D721Med (cell line): ENCODE data around the gene DLEC1.

Experiments
- DNase-seq: peaks from one replicate; pipeline ENCODE4 v3.0.0; 2011; ENCODE audit warnings: low spot score; ENCODE audit not compliant: insufficient read length
- FAIRE-seq: peaks from 2 replicates; lab custom pipeline; 2011; peaks lifted over from hg19 to GRCh38; lab: Jason Lieb, UNC
- TF ChIP-seq, protein P1 (sequence below): IDR thresholded peaks from 2 replicates; pipeline ENCODE4 v1.5.1; 2012; ENCODE audit warnings: mild to moderate bottlenecking, control low read depth; ENCODE audit not compliant: insufficient read depth; ENCODE audit errors: missing control alignments

Gene DLEC1, protein sequence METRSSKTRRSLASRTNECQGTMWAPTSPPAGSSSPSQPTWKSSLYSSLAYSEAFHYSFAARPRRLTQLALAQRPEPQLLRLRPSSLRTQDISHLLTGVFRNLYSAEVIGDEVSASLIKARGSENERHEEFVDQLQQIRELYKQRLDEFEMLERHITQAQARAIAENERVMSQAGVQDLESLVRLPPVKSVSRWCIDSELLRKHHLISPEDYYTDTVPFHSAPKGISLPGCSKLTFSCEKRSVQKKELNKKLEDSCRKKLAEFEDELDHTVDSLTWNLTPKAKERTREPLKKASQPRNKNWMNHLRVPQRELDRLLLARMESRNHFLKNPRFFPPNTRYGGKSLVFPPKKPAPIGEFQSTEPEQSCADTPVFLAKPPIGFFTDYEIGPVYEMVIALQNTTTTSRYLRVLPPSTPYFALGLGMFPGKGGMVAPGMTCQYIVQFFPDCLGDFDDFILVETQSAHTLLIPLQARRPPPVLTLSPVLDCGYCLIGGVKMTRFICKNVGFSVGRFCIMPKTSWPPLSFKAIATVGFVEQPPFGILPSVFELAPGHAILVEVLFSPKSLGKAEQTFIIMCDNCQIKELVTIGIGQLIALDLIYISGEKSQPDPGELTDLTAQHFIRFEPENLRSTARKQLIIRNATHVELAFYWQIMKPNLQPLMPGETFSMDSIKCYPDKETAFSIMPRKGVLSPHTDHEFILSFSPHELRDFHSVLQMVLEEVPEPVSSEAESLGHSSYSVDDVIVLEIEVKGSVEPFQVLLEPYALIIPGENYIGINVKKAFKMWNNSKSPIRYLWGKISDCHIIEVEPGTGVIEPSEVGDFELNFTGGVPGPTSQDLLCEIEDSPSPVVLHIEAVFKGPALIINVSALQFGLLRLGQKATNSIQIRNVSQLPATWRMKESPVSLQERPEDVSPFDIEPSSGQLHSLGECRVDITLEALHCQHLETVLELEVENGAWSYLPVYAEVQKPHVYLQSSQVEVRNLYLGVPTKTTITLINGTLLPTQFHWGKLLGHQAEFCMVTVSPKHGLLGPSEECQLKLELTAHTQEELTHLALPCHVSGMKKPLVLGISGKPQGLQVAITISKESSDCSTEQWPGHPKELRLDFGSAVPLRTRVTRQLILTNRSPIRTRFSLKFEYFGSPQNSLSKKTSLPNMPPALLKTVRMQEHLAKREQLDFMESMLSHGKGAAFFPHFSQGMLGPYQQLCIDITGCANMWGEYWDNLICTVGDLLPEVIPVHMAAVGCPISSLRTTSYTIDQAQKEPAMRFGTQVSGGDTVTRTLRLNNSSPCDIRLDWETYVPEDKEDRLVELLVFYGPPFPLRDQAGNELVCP (N-terminal part only)

DNA sequence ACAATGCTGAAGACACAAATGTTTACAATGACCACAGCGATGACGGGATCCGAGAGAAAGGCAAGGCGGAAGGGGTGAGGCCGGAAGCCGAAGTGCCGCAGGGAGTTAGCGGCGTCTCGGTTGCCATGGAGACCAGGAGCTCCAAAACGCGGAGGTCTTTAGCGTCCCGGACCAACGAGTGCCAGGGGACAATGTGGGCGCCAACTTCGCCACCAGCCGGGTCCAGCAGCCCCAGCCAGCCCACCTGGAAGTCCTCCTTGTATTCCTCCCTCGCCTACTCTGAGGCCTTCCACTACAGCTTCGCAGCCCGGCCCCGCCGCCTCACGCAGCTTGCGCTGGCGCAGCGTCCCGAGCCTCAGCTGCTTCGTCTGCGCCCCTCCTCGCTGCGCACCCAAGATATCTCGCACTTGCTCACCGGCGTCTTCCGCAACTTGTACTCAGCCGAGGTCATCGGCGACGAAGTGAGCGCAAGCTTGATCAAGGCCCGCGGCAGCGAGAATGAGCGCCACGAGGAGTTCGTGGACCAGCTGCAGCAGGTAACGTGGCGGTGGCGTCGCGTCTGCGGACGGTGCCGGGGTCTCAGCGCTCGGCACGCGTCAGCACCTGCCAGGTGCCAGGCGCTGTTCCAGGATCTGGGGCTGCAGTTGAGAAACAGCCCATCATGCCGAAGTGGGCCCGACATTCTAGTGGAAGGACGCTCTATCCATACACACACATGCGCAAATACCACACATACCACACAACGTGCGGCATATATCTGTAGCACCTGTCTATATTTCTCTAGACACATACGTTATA lies at the start of gene DLEC1:
DLEC1 (plus strand) TSS at position 108 of the 798 bp plus-strand sequence; CDS start at position 126, 18 bp downstream.
- TF ChIP-seq, protein P1, sequence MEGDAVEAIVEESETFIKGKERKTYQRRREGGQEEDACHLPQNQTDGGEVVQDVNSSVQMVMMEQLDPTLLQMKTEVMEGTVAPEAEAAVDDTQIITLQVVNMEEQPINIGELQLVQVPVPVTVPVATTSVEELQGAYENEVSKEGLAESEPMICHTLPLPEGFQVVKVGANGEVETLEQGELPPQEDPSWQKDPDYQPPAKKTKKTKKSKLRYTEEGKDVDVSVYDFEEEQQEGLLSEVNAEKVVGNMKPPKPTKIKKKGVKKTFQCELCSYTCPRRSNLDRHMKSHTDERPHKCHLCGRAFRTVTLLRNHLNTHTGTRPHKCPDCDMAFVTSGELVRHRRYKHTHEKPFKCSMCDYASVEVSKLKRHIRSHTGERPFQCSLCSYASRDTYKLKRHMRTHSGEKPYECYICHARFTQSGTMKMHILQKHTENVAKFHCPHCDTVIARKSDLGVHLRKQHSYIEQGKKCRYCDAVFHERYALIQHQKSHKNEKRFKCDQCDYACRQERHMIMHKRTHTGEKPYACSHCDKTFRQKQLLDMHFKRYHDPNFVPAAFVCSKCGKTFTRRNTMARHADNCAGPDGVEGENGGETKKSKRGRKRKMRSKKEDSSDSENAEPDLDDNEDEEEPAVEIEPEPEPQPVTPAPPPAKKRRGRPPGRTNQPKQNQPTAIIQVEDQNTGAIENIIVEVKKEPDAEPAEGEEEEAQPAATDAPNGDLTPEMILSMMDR, result no peak
- no peak for DNase-seq
- FAIRE-seq, result no peak

DNA sequence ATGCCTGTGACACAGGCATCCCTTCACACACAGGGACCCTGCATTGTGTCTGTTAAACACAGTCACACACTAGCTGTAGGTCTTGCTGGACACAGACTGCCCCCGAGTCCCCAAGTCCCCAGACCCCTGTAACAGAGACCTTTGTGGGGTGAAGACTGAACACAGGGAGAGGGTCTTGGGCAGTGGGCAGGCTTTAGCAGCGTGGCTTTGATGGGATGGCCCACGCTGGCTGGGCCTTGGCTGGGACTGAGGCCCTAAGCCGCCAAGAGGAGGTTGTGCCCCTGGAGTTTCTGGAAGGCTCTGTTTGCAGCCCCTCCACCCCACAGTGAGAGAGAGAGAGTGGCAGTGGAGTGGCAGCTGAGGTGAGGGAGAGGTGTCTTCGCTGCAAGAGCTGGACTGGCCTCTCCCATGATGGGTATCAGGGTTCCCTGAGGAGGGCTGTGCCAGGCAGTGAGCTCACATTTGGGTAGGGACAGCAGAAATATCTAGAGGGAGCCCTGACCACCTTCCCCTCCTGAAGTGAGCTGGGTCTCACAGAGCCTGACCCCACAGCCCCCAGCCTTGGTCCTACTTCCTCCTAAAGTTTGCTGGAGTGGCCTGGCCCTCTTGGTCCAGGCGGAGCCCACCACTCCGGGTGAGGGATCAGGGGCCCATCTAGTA lies 49.1 kb upstream of the DLEC1 start:
- no peak for FAIRE-seq

DNA sequence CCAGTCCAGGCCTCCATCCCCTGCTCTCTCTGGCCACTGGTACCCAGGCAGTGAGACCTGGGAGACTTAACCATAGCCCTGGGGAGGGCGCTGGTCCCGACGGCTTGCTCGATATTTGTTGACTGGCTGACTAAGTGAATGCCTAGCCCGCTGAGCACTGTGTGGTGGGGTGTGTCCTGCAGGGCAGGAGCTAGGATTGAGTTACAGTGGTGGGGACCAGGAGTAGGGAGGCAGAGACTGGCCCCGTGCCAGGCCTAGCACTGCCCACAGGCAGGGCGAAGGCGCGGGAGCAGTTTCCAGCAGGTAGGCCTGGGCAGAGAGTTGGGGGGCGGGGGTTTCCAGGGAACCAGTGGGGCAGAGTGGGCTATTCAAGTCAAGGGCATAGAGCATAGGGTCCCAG lies 48.5 kb upstream of the DLEC1 start, which contains the start of gene VILL:
VILL (plus strand) TSS at position 260 of the 400 bp plus-strand sequence. CDS start 2,887 bp downstream, outside the sequence.
- DNase-seq, result no peak

More for the DNA sequence above, 49.1 kb upstream of the DLEC1 start:
- TF ChIP-seq, protein P1, result no peak
- no peak for DNase-seq

DNA sequence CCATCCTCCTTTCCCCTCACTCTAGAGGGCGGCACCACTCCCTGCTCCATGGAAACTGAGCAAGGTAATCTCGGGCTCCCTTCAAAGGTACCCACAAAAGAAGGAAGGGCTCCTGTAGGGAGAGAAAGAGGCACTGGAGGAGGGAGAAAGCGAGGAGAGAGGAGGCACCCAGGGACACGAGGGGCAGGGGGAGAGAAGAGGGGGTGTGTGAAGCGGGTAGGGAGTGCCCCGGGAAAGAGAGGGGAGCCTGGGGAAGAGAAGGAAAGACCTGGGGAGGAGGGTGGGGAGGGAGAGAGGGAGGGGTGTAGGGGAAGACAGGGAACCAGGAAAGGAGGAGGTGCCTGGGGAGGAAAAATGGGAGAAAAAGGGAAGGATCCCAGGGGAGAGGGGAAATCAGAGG lies 47.9 kb upstream of the DLEC1 start:
- DNase-seq, result no peak
- FAIRE-seq, result no peak
- TF ChIP-seq, protein P1, result no peak

More for the DNA sequence above, 48.5 kb upstream of the DLEC1 start, which contains the start of gene VILL:
- TF ChIP-seq, protein P1, result no peak
- FAIRE-seq, result no peak

DNA sequence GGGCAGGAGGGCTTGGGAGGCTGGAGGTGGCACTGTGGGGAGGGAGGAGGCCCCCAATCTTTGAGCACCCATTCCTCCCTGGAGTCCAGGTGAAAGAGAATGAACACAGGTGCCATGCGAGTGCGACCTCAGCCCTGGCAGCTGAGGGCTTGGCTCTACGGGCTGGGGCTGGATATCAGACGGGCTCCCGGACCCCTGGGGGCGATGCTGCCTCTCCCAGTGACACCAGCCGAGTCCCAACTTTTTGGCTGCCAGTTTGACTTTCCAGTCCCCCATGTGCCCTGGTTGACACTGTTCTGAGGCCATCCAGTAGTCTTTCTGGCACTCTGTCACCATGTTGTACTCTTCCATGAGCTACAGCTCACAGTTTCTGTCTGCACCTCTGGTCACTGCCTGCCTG lies 47.2 kb upstream of the DLEC1 start:
- FAIRE-seq (no peak), DNase-seq (no peak)
- TF ChIP-seq, protein P1, result no peak
